NCI-H774 (cell line): ENCODE results near the gene PLAGL1.

ENCODE experiments used
- DNase-seq: peaks from one replicate; lab custom pipeline; 2025; lab: John Stamatoyannopoulos, UW

Gene PLAGL1

DNA sequence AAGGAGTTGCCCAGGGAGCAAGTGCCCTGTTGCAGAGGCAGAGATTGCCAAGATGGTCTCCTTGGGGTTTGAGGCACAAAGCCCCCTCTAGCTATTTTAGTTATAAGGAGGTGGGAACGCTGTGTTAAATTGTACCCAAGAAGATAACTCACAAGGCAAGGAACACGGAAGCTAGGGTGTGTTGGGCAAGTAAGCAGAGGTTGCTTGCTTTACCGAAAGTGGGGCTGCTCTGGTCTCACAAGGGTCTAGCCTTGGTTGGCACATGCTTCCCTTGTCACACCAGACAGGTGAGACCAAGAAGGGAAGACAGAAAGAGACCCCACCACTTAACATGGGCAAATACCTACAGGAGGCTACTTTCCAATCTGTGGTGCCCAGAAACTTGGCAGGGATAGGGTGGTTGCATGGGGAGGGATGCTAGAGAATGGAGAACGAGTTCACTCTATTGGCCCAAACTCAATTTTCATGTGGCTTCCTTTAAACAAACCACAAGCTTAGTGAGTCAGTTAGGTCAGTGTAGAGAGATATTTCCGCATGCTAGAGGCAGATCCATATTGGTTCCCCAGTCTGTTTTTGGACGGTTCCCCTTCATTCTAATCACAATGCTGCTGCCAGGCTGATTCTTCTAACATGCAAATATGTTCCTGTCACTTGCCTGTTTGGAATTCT is 42.4 kb downstream of the PLAGL1 start:
- no peak for DNase-seq

DNA sequence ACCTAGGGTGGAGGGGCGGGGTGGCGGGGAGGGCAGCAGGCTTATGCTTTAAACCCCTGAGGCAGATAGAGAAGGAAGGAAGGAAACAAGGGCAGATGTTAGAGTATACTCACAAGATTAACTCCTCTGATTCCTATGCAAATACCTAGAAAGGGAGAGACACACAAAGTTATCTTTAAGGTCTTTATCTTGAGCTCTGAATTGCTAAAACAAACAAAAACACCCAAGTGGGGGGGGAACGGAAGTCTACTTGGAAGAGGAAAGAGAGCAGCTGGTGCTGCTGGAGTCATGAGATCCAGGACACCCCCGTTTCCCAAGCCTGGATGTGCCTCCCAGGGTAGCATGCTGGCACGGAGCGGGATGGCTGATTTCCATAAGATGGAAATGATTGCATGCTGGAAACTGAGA is 43.4 kb downstream of the PLAGL1 start:
- no peak for DNase-seq

DNA sequence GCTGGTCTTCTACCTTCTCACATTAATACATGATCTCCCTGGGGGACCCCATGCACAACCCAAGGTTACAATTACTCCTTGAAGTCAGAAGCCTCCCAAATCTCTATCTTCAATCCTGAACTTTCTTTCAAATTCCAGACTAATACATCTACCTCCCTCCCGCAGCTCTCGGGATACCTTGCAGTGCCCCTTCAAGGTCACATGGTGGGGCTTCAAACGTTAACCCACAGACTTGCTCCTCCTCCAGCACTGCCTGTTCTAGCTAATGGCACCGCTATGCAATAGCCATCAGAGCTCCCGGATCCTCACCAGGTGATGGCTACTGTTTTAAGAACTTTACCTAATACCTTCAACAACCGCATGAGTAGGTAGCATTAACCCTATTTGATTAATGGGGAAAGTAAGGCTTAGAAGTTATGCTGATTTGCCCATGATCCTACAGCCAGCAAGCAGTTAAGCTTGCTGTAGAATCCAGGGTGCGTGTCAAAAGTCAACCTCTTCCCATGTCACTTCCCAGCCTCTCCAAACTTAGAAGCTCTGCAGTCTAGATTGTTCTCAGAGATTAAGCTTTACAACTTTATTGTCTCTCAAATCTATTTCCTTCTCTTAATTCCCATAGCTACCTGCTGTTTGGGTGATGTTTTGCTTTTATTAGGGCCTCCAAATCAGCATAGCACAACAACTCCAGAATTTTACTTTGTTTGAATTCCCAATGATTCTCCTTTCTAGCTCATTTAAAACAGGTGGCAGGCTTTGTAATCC is 44.7 kb downstream of the PLAGL1 start:
- DNase-seq = no peak

DNA sequence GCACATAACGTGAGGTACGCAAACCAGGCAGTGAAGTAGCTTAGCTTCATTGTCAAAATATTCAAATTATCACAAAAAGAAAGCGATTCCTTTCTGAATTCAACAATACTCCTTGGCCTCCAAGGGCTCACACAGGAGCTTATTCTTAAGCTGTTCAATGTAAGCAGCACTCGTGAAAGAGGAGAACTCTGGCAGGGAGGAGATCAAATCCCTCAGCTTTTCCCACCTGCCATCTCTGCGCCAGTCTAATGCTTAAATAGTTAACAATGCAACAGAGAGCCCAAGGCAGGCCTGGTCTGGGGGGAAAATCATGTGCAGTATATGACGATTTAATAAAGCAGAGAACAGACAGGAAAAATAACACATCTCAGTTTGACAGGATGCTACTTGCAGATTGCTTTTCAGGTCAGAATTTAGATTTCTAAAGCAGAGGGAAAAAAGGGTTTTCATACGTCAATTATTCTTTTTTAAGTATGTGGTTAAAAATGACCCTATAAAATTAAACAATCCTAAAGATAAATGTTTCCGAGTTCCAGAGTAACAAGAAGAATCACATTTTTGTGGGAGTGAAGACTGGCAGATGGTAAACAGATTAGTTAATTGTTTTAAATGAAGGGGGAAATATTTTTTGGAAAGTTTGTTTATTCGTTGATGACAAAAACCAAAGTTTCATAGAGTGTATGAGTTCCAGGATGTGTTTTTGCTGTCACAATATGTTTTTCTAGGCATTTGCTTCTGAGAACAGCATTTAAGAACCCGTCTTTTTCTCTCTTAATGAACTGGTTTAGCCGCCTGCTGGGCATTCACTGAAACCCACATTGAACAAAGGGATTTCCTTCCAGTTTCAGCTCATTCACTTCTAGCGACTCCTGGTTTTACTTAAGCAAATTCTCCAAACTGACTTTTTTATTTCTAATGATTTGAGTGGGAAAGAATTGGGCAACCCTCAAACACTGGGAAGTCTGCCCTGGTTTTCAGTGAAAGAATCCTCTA is 45.9 kb downstream of the PLAGL1 start:
- DNase-seq = no peak

DNA sequence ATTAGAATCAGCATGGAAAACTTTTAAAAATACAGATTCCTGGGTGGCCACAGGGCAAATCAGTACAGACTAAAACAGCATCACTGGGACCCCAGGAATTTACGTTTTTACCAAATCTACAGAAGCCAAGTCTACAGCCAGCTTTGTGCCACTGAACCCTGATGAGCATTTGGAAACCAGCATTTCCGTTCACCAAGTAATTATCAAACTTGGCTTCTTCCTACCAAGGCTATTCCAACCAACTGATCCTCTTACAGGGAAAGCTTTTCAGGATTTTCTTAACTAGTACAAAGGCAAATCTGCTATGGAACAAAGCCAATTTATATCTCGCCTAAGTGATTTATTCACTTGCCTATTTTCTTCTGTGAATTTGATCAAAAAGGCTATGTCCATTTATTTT is 47.0 kb downstream of the PLAGL1 start:
- DNase-seq = no peak

DNA sequence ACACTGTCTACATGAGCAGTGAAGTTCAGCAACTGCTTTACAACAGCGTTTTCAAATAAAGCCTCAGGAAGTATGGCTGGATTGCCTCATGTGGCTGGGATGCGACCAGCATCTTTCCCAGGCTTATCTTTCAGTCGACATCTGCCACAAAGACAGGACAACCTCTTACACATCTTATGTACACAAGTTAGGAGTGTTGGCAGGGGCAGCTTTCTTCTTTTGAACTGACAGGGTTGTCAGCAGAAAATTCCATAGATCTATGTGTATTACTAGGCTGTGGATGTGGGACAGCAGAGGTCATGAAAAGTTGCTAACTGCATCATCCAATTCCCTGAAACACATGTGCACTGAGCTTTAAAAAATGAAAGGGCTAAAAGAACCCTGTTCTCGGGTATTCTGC is 48.1 kb downstream of the PLAGL1 start:
- no peak for DNase-seq

DNA sequence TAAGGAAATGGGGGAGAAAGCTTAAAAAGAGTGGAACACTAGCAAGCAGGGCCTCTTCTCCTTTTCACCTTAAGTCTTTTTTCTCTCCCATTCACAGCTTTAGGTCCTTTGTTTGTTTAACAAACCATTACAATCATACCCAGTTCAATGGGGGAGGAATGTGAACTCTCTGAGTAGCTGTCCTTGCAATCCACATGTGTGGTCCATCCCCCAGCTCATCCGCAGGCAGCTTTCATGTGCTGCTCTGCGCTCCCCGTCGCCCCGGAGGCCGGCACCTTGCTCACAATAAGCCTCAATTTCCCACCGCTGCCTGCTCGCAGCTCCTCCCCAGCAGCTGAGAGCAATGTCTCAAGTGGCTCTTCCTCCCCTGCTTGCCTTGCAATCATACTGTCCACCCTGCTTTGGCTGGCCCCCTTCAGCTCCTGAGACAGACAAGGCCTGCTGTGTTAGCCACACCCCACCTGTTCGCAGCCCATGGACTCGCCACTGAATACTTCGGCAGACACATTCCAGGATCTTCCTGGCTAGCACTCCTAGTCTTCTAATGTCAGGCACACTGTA is 49.1 kb downstream of the PLAGL1 start:
- no peak for DNase-seq

DNA sequence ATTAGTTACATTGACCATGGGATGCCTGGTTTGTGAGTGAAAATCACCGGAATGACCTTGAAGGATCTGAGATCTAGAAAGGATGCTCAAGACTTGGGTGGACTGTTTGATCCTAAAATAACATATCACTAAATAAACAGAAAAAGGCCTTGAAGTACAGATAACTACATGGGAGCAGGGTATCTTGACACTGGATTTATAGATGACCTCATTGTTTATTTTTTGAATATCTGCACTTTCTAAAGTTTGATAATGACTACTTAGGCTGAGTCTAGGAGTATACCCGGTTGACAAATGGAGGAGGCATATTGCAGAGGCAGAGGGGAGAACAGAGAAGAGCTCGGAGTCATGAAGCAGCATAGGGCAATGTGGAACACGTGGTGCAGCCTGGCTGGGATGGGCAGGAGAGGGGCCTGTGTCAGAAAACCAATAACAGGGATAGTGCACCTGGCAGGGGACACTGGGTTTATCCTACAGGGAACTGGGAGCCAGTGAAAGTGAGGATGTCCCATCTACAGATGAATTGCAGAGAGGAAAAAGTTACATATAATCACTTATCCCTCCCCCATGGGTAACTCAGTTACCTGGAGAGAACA is 50.3 kb downstream of the PLAGL1 start:
- no peak for DNase-seq

DNA sequence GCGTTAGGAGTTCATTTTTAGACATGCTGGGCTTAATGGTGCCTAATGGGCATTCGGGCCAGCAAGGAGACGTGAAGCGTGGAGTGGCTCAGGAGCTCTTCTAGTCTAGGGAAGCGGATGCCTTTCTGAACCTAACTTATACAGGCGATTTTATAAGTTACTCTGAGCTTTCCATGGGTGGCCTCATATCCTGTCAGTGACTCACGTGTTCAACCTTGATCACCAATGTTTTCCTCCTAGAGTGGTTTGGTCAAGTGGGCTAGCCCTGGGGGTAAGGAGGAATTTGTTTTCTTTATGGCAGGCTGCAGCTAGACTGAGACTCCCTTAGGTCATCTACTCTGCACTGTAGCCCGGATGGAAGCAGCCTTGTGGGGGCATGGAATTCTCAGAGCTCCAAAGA is 52.1 kb downstream of the PLAGL1 start:
- no peak for DNase-seq

DNA sequence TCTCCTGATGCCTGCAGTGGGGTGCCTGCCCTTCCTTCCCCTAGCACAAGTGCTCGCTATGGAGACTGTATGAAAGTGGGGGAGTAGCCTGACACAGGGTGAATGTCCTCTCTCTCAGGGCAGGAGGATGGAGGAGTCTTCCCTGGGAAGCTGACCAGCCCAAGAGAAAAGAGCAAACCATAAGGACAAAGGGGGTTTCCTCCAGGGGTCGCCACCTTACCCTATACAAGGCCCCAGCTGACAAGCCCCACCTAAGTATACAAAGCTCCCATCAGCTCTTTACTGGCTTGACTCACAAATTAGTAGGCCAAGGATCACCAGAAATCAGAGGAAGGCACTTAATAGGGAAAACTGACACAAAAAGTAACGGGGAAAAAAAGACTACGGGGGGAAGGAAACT is 54.1 kb downstream of the PLAGL1 start:
- DNase-seq = no peak

DNA sequence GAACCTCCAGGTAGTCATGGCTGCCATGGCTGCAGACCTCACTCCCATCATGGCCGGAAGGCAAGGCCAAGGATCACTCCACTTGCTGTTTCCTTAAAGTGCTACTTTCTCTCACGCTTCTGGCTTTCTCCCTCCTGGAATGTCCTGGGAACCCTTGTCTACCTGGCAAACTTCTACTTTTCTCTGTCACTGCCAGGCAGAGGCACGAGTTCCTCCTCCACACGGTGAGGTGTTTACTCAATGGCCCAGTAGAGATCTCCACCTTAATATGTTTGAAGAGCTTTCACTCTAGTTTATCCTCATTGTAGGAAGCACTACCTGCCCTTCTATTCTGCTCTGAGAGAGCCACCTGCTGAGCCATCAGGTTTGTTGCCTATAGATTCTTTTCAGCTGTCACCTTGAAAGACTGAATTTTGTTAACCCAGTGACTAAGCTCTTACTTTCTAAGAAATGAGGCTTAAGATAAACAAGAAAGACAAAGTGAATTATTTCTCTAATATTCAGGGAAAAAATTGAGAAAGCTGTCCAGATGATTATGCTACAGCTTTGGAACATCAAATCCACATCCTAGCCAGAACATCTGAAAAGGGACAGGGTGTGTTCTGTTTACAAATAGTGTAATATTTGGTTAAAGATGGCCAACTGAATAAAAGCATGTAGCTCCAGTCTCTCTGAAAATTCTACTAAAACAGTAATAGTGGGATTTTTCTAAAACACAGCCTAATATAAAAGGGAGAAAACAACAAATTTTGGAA is 54.9 kb downstream of the PLAGL1 start:
- DNase-seq = no peak

DNA sequence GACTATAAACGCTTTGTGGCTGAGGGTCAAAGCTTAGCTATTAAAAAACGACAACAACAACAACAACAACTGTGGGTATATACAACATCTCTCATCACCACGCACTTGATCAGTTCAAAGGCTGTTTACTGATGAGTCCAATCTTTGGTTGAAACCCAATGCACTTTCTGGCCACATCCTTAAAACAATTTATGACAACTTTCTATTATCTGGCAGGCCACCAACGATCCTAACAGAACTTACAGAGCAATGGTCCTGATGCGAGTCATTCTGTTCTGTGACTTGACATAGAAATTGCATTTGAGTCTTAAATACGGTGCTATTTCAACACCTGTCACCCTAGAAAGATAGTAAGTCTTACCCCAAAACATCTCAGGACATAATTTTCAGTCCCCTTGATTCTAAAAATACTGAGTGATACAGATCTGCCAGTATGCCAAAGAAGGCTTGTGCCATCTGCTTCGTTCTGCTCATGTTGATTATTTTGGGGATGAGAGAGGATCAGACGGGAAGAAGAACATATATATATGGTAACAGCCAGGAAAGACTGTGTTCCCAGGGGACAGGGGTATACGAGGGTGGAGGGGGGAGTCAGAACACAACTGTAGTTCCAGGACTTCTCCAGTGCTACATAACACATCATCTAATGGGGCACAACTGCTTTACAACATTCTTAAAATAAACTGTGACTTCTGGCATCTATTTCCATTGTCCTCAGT is 55.8 kb downstream of the PLAGL1 start:
- DNase-seq = no peak

DNA sequence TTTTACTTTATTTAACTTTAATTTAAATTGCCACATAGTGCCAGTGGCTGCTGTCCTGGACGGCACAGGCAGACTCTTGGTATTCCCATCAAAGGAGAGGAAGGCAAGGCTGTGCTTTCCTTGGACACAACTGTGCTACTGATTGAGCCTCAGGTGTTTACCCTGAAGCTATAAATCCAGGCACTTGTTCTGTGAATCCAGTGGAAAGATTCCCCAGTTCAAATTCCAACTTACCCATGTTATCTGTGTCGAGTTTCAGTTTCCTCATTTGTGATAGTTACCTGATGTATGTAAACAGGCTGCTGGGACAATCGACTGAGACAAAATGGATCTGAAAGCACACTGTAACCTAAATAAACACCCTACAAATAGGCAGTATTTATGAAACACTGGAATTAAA is 57.2 kb downstream of the PLAGL1 start:
- no peak for DNase-seq

DNA sequence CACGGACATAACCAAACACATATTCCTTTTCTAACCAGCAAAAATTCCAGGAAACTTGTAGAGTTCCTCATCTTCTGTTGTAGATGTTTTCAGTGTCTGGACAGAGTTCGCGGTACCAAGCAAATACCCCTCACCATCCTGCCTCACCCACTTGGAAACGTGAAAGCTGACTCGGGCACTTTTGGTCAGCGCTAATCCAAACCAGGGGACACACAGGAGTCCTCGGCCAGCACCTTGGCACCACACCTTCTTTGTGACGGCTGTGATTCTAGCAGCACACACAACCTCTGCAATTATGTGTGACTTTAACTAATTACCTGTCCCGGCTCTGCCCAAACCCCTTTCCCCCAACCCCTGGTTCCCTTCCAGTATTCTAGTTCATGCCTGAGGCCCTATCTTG is 58.1 kb downstream of the PLAGL1 start:
- no peak for DNase-seq

DNA sequence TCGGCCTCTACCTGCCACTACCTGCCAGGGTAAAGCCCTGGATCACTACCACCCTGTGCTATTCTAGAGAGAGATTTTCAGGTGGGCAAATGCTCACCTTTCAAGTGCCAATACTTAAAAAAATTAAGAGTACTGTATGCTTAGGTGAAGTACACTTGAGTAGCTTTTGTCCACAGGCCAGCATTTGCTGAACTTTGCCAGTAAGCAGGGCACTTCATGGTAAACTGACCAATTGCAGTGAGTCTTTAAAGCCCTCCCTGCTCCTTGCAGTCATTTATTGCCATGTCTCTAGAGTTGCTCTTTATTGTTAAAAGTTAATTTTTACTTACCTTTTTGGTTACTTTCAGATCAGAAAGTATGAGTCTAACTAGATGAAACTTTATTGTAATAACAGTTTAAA is 58.5 kb downstream of the PLAGL1 start:
- no peak for DNase-seq

DNA sequence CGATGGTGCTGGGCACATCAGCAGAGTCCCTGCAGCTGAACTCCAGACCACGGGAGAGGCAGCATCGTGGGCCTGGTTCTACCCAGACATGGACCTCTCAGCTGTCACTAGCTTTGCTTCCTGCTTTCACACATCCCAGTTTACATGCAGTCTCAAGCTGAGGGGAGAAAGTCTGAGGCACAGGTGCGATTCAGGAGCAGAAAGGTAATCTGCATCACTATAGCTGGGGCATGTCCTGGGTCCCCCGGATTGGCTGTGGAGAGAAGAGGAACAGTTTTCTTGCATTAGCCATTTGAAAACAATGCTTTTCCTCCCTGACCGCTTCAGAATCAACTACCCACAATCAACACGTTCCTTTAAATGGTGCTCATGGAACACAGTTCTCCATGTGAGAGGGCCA is 59.9 kb downstream of the PLAGL1 start:
- no peak for DNase-seq

DNA sequence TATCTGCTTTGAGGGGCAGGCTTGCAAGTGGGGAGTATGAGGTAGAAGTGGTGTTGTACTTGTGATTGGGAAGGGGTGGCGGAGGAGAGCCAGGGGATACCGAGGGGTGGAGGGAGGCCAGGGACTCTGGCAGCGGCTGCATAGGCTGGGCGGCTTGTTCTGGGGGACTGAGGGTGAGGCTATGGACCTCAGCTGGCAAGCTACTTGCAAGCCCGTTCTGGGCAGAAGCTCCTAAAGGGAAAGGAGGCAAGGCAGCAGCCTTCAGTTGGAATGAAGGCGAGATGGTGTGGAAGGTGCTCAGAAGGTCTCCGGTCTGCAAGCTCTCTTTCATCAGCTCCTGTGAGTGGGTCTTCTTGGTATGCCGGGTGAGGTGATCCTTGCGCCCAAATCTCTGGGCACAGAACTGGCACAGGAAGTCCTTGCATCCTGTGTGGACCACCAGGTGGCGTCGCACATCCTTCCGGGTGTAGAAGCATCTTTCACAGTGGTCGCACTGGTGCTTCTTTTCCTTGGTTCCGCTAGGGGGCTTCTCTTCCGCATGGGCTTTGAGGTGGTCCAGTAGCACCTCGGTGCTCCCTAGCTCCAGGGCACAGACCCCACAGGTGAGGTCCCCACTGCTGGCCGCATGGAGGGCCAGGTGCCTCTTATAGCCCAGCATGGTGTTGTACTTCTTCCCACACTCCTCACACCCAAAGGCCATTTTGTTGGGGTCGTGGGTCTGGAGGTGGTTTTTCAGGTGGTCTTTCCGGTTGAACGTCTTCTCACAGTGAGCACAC is 66.0 kb downstream of the PLAGL1 start:
- no peak for DNase-seq

DNA sequence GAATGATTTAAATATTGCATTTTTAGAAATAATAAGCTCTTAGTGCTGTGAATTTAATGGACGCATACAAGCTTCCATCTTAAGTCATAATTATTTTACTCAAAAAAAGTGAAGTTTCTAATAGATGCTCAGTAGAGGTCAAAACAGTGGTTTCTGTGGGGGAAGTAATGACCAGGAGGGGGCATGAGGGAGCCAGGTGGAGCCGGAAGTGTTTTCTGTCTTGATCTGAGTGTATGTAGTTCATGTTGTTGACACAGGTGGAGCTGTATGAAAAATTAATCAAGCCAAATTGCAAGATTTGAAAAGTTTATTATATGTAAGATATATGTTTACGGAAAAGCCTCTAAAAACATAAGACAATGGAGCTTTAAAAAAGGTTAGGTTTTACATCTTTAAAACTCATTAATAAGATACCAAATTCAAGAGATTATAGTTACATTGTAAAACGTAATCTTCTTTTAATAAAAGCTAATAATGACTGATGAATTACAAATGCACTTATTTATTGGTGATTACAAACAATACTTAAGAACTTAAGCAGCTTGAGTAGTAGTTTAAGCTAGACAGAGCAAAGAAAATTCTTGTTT is 68.0 kb downstream of the PLAGL1 start:
- DNase-seq = no peak

DNA sequence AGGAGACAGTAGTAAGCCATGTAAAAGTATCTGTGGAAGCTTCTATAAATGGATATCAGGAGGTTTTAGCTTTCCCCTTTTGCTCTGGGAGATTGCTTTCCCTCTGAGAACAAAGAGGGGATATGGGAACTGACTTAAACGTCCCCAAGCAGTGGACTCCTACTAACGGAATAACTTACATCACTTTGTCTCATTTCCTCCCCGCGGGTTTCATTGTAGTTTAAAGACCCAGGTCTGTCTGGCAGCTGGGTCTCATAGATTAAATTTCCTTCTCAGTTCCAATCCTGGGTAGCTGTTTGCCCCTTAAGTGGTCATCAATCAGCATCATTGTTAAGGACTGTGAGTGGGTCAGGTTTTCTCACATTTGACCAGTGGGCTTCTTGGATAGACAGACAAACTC is 68.7 kb downstream of the PLAGL1 start:
- no peak for DNase-seq

DNA sequence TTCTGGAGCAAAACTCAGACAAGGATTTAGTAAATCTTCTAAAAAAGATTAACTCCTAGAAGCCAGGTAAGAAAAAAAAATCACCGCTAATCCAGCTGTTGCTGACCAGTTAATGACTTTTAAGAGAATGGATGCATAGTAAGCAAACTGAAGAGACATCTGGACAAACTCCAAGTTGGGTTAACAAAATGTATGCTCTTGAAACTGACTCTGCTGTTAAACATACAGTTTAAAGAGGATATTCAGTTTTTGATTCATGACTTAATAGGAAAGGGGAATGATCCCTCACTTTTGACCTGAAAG is 70.4 kb downstream of the PLAGL1 start:
- no peak for DNase-seq
